Vagina (tissue), 2 donors: ENCODE measurements around the gene MYBPH.

Experiments
- CTCF ChIP-seq, 3 experiments: fragments of 450-650 bp in 2 of 3; fragments of 200-600 bp in 1 of 3; sonication (generic) in 1 of 3; IDR thresholded peaks; one replicate each; pipeline ENCODE4 v1.5.1; 2017 to 2019; ENCODE audit warnings: antibody characterized with exemption in 3 of 3, mild to moderate bottlenecking in 2 of 3, moderate library complexity in 2 of 3
- POLR2A ChIP-seq, 2 donors: fragments of 450-650 bp; IDR thresholded peaks; one replicate each; pipeline ENCODE4 v1.6.1; 2017; ENCODE audit warnings: antibody characterized with exemption in 2 of 2, mild to moderate bottlenecking in 2 of 2, moderate library complexity in 2 of 2
- POLR2AphosphoS5 ChIP-seq, 2 donors: sonication (generic); formaldehyde crosslinking; IDR thresholded peaks; one replicate each; pipeline ENCODE4 v1.9.0; 2017; ENCODE audit warnings: antibody characterized with exemption in 2 of 2, mild to moderate bottlenecking in 2 of 2, low read depth in 1 of 2; ENCODE audit not compliant: insufficient read depth in 1 of 2

- TF ChIP-seq CTCF (IDR thresholded peaks at IDR 0.05) (no peak), POLR2A (IDR thresholded peaks at IDR 0.05) (no peak), POLR2AphosphoS5 (IDR thresholded peaks at IDR 0.05; ENCODE audit: insufficient read depth in 1 of 2, low read depth in 1 of 2) (no peak)
Observed at GRCh38 chr1:203204756-203205155, 29.1 kb upstream of the MYBPH start.
